A549 (cell line): ENCODE results near the gene DHX38. TPM values are rescaled to one million over a fixed set of nuclear protein-coding genes. Genes with fewer than 3 reads are reported as not detected.

ENCODE experiments used
- ATAC-seq, 2 experiments: fragments of 200-7000 bp in 1 of 2; fragments of >200 bp in 1 of 2; cut with Nextera tagmentation in 1 of 2; cut with Tn5 transposase in 1 of 2; 3 replicates each; pipeline versions ENCODE4 v1.8.0 to v1.9.1; 2018 to 2020; ENCODE audit warnings: mild to moderate bottlenecking in 1 of 2, moderate library complexity in 1 of 2
- CTCF ChIA-PET: fragments of 300-600 bp; sonication (Branson Sonifier 250); formaldehyde crosslinking; extraction: SDS; loops from one replicate; lab custom pipeline; 2021; ENCODE audit warnings: antibody characterized with exemption, inconsistent platforms; lab: Yijun Ruan, JAX
- POLR2A ChIA-PET: fragments of 350-600 bp; formaldehyde crosslinking; extraction: SDS; loops from one replicate; lab custom pipeline; 2021; ENCODE audit warnings: antibody characterized with exemption, inconsistent platforms; lab: Yijun Ruan, JAX
- DNase-seq, 2 experiments: peaks; one replicate each; pipeline versions ENCODE4 v3.0.0 to v3.0.0-alpha.2; 2011 to 2016; ENCODE audit warnings: low read depth in 1 of 2, low spot score in 1 of 2
- FAIRE-seq: peaks from 2 replicates; lab custom pipeline; 2011; peaks lifted over from hg19 to GRCh38; lab: Jason Lieb, UNC
- H3K27ac ChIP-seq, 2 experiments: fragments of >200 bp; sonication (Bioruptor Twin); formaldehyde crosslinking; 3 replicates each; pipeline ENCODE4 v1.5.1; 2016 to 2017
- H3K4me1 ChIP-seq: fragments of >200 bp; sonication (Bioruptor Twin); formaldehyde crosslinking; 3 replicates; pipeline ENCODE4 v1.6.1; 2016
- H3K4me2 ChIP-seq: fragments of >200 bp; sonication (Bioruptor Twin); formaldehyde crosslinking; 3 replicates; pipeline ENCODE4 v1.6.1; 2016
- H3K4me3 ChIP-seq: fragments of >200 bp; sonication (Bioruptor Twin); formaldehyde crosslinking; 3 replicates; pipeline ENCODE4 v1.5.1; 2016
- H3K9me3 ChIP-seq: fragments of >200 bp; sonication (Bioruptor Twin); formaldehyde crosslinking; 3 replicates; pipeline ENCODE4 v1.6.1; 2016
- BCL3 ChIP-seq: fragments of >200 bp; sonication (Bioruptor Twin); formaldehyde crosslinking; IDR thresholded peaks from 3 replicates; pipeline ENCODE4 v1.6.1; 2016
- CBX2 ChIP-seq: fragments of 200-600 bp; sonication (generic); IDR thresholded peaks from 2 replicates; pipeline ENCODE4 v1.6.1; 2016; ENCODE audit warnings: low read depth, mild to moderate bottlenecking, borderline replicate concordance
- CEBPB ChIP-seq, 2 experiments: fragments of >200 bp in 1 of 2; sonication (Bioruptor Twin) in 1 of 2; formaldehyde crosslinking in 1 of 2; IDR thresholded peaks; 2 replicates each; pipeline ENCODE4 v1.6.1; 2012 to 2016
- E2F6 ChIP-seq: IDR thresholded peaks from 2 replicates; pipeline ENCODE4 v1.6.1; 2012; ENCODE audit warnings: low read depth, borderline replicate concordance
- EHF ChIP-seq: fragments of 250-450 bp; sonication (Bioruptor Pico); IDR thresholded peaks from 2 replicates; pipeline ENCODE4 v1.5.0; 2020; ENCODE audit warnings: mild to moderate bottlenecking
- EP300 ChIP-seq, 2 experiments: fragments of >200 bp; sonication (Bioruptor Twin); formaldehyde crosslinking; IDR thresholded peaks; 2 replicates in 1 of 2; 3 replicates in 1 of 2; pipeline ENCODE4 v1.6.1; 2016 to 2017
- FOSB ChIP-seq: fragments of 250-450 bp; sonication (Bioruptor Pico); IDR thresholded peaks from 2 replicates; pipeline ENCODE4 v1.5.0; 2020; ENCODE audit warnings: mild to moderate bottlenecking, moderate library complexity
- FOSL2 ChIP-seq, 2 experiments: fragments of 450-650 bp in 1 of 2; fragments of >200 bp in 1 of 2; sonication (Bioruptor Twin) in 1 of 2; formaldehyde crosslinking; IDR thresholded peaks; 2 replicates each; pipeline versions ENCODE4 v1.5.0 to v1.6.1; 2016 to 2020; ENCODE audit warnings: mild to moderate bottlenecking in 1 of 2, moderate library complexity in 1 of 2
- HEYL ChIP-seq: fragments of 250-450 bp; sonication (Bioruptor Pico); IDR thresholded peaks from 2 replicates; pipeline ENCODE4 v1.8.0; 2021; ENCODE audit warnings: mild to moderate bottlenecking, moderate library complexity
- HOXB5 ChIP-seq: fragments of 250-450 bp; sonication (Bioruptor Pico); IDR thresholded peaks from 2 replicates; pipeline ENCODE4 v1.5.0; 2020; ENCODE audit warnings: mild to moderate bottlenecking, moderate library complexity
- JUNB ChIP-seq: fragments of >200 bp; sonication (Bioruptor Twin); formaldehyde crosslinking; IDR thresholded peaks from 2 replicates; pipeline ENCODE4 v1.6.1; 2016
- KDM1A ChIP-seq: fragments of 200-600 bp; sonication (generic); IDR thresholded peaks from 2 replicates; pipeline ENCODE4 v1.6.1; 2016; ENCODE audit warnings: low read depth, mild to moderate bottlenecking
- MAFK ChIP-seq: fragments of 450-650 bp; IDR thresholded peaks from 2 replicates; pipeline ENCODE4 v1.6.1; 2014; ENCODE audit not compliant: partially characterized antibody
- MYC ChIP-seq: IDR thresholded peaks from 2 replicates; pipeline ENCODE4 v1.6.1; 2012; ENCODE audit warnings: mild to moderate bottlenecking, inconsistent platforms, low read length, improper control_type of control experiment, borderline replicate concordance
- NFE2L2 ChIP-seq: fragments of 150-350 bp; conservative IDR thresholded peaks from 2 replicates; pipeline ENCODE4 v1.6.1; 2014; ENCODE audit warnings: low read length
- POLR2AphosphoS2 ChIP-seq: conservative IDR thresholded peaks from 2 replicates; pipeline ENCODE4 v1.6.1; 2012; ENCODE audit warnings: low read length, improper control_type of control experiment, inconsistent platforms
- RARB ChIP-seq: fragments of 250-450 bp; sonication (Bioruptor Pico); IDR thresholded peaks from 2 replicates; pipeline ENCODE4 v1.8.0; 2021; ENCODE audit warnings: mild to moderate bottlenecking, moderate library complexity
- RCOR1 ChIP-seq: fragments of 150-350 bp; IDR thresholded peaks from 2 replicates; pipeline ENCODE4 v1.6.1; 2014; ENCODE audit warnings: antibody characterized with exemption, low read length, low read depth
- REST ChIP-seq: fragments of 200-600 bp; sonication (generic); IDR thresholded peaks from 2 replicates; pipeline ENCODE4 v1.6.1; 2016; ENCODE audit warnings: antibody characterized with exemption, mild to moderate bottlenecking, moderate library complexity
- RNF2 ChIP-seq: fragments of 200-600 bp; sonication (generic); IDR thresholded peaks from 2 replicates; pipeline ENCODE4 v1.6.1; 2016; ENCODE audit warnings: low read depth, mild to moderate bottlenecking, antibody characterized with exemption, moderate library complexity, borderline replicate concordance
- TP53 ChIP-seq: fragments of 250-450 bp; sonication (Bioruptor Pico); IDR thresholded peaks from 2 replicates; pipeline ENCODE4 v1.5.0; 2021; ENCODE audit warnings: mild to moderate bottlenecking, moderate library complexity
- ZC3H11A ChIP-seq: fragments of 450-650 bp; IDR thresholded peaks from 2 replicates; pipeline ENCODE4 v1.6.1; 2014; ENCODE audit warnings: antibody characterized with exemption, mild to moderate bottlenecking
- ZFP36 ChIP-seq: fragments of 450-650 bp; IDR thresholded peaks from 2 replicates; pipeline ENCODE4 v1.6.1; 2014; ENCODE audit warnings: borderline replicate concordance; ENCODE audit not compliant: partially characterized antibody
- ZSCAN20 ChIP-seq: fragments of 250-450 bp; sonication (Bioruptor Pico); IDR thresholded peaks from 2 replicates; pipeline ENCODE4 v1.8.0; 2022; ENCODE audit warnings: mild to moderate bottlenecking, moderate library complexity
- WGBS: methylation state at CpG from one replicate; pipeline ENCODE4 v1.1.6; 2017; ENCODE audit errors: missing lambda C conversion rate; 5-methylcytosine and 5-hydroxymethylcytosine counted together
- polyA plus RNA-seq, 4 experiments: library from polyadenylated mRNA; depleted of rRNA in 3 of 4; stranded (reverse); fragments of >200 nt; fragmentation: RNase III in 1 of 4; extraction: RNeasy Plus Mini Kit Qiagen cat#74134 plus additional on column Dnase treatment in 1 of 4; gene quantifications; 2 replicates in 3 of 4; 3 replicates in 1 of 4; pipeline ENCODE4 v1.2.3, GENCODE V29; 2011 to 2017
- TF ChIP-seq, protein P1 (sequence below): IDR thresholded peaks from 2 replicates; pipeline ENCODE4 v1.6.1; 2012

DHX38 gene
- polyA plus RNA-seq, 2 of the 4 experiments (the other 2 are of a cell fraction) = 41.9 to 80.6 TPM

GRCh38 chr16:72093448-72094265 is at the start of gene DHX38, which contains the start of gene TXNL4B (continued):
- TF ChIP-seq, protein P1, sequence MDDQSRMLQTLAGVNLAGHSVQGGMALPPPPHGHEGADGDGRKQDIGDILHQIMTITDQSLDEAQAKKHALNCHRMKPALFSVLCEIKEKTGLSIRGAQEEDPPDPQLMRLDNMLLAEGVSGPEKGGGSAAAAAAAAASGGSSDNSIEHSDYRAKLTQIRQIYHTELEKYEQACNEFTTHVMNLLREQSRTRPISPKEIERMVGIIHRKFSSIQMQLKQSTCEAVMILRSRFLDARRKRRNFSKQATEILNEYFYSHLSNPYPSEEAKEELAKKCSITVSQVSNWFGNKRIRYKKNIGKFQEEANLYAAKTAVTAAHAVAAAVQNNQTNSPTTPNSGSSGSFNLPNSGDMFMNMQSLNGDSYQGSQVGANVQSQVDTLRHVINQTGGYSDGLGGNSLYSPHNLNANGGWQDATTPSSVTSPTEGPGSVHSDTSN = no peak
- no peak for TF ChIP-seq RCOR1
- TF ChIP-seq ZSCAN20 = no peak
- no peak for TF ChIP-seq FOSB (CRISPR knock-in tag)
- no peak for TF ChIP-seq EHF (CRISPR knock-in tag)
- TF ChIP-seq RARB (CRISPR knock-in tag) = no peak
- no peak for TF ChIP-seq MAFK
- TF ChIP-seq TP53 (CRISPR knock-in tag) = no peak
- no peak for TF ChIP-seq JUNB
- TF ChIP-seq, all 56 proteins: peak for 7

DNA sequence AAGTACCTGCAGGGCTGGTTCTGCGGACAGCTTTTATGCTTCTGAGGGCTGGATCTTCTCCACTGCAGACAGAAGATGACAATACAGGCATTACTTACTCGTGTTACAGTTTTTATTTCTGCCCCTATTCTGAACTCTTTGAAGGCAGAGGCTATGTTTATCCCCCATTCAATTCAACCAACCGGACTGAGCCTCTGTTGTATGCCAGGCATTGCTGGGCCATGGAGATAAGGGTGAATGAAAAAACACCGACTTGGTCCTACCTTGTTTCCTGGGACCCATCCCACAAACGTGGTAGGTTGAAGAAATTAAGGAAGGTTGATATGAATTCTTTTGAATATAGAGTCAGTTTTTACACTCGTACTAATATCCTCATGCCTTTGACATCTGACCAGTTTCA is 49.4 kb upstream of the DHX38 start:
- no peak overlapping the region for H3K4me3 ChIP-seq
- H3K9me3 ChIP-seq = no peaks in the 10 kb centered on the region; the same call in 2 of the 3 replicates
- H3K4me1 ChIP-seq = no peaks in the 10 kb centered on the region
- H3K27ac ChIP-seq = no peak overlapping the region
- no peak for ATAC-seq
- ChIA-PET POLR2A (no interaction called here), CTCF (no interaction called here)
- H3K4me2 ChIP-seq = no peak overlapping the region
- DNase-seq = no peak
- no peak for TF ChIP-seq KDM1A
- no peak for TF ChIP-seq CBX2
- TF ChIP-seq POLR2AphosphoS2 = no peak
- no peak for TF ChIP-seq RCOR1
- TF ChIP-seq MYC = no peak
- TF ChIP-seq E2F6 = no peak
- TF ChIP-seq ZFP36 = no peak
- no peak for TF ChIP-seq CEBPB (IDR thresholded peaks at IDR 0.05)
- TF ChIP-seq ZC3H11A = no peak
- TF ChIP-seq RARB (CRISPR knock-in tag) = no peak
- TF ChIP-seq, all 56 proteins: peak for 0
- FAIRE-seq = no peak
- WGBS = 30% methylated on average over 6 of the region's 6 CpGs

DNA sequence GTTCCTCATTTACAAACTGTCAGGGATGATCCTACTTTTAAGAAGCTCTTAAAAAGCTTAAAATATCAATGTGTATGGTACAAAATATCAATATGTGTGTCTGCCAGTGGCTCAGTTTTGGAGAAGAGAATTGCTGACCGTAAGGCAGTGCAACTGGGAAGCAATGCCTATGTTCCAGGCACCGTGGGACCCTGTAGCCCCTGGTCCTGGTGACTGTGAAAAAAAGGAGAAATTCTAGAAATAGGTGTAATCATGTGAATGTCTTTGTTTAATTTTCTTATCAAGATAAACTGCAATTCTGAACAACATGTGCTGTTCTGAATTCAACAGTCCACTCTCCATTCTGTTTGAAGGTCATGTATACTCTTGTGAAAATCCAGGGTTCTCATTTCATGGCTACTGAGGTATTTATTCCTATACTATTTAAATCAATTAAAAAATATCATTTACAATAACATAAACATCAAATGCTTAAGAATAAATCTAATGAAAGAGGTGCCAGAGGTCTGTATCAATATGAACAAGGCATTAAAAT is 48.8 kb upstream of the DHX38 start:
- TF ChIP-seq HEYL (CRISPR knock-in tag) (no peak), HOXB5 (CRISPR knock-in tag) (no peak), RARB (CRISPR knock-in tag) (no peak), EP300 (IDR thresholded peaks at IDR 0.05) (no peak), REST (no peak), NFE2L2 (no peak), FOSL2 (IDR thresholded peaks at IDR 0.05) (no peak), FOSL2 (CRISPR knock-in tag; IDR thresholded peaks at IDR 0.05) (no peak), RNF2 (no peak), BCL3 (no peak), KDM1A (no peak)
- Histone ChIP-seq H3K27ac (no peak overlapping the region), H3K4me1 (no peaks in the 10 kb centered on the region), H3K9me3 (no peaks in the 10 kb centered on the region; the same call in 2 of the 3 replicates), H3K4me3 (no peak overlapping the region), H3K4me2 (no peak overlapping the region)
- FAIRE-seq (no peak), ATAC-seq (no peak), DNase-seq (no peak)
- CTCF ChIA-PET = interaction anchor here (0.6 kb wide), 1 partner anchor 288 kb away, joined by 5 read pairs; no protein-coding TSS in a partner anchor
- 32% methylated on average over 2 of the region's 2 CpGs for WGBS
- POLR2A ChIA-PET = no interaction called here
